Activated CD8-positive, alpha-beta memory T cell treated with anti-CD3 and anti-CD28 coated beads for 36 hours (primary cell): ENCODE results near the gene TLCD5. TPM values are rescaled to one million over a fixed set of nuclear protein-coding genes. Genes with fewer than 3 reads are reported as not detected.

Experiments
- CTCF ChIA-PET: fragments of 350-600 bp; sonication (Branson Sonifier 250); formaldehyde crosslinking; loops from one replicate; lab custom pipeline; 2021; ENCODE audit warnings: antibody characterized with exemption; lab: Charles Lee
- POLR2A ChIA-PET: fragments of 350-600 bp; sonication (Branson Sonifier 250); formaldehyde crosslinking; loops from one replicate; lab custom pipeline; 2021; ENCODE audit warnings: antibody characterized with exemption; lab: Charles Lee
- total RNA-seq, 2 experiments: library from RNA; stranded (reverse); gene quantifications; one replicate each; pipeline ENCODE4 v1.2.3, GENCODE V29; 2021

The TLCD5 gene
- total RNA-seq, 2 experiments from 2014 or later: 2.0 to 2.5 TPM

- POLR2A ChIA-PET: no interaction called here
- CTCF ChIA-PET: interaction anchor here (0.7 to 1.5 kb wide), 4 partner anchors 13 to 199 kb away, joined by 3 read pairs; no protein-coding TSS in a partner anchor
Measured at GRCh38 chr11:120334332-120334731, 9.2 kb downstream of the TLCD5 start.

DNA sequence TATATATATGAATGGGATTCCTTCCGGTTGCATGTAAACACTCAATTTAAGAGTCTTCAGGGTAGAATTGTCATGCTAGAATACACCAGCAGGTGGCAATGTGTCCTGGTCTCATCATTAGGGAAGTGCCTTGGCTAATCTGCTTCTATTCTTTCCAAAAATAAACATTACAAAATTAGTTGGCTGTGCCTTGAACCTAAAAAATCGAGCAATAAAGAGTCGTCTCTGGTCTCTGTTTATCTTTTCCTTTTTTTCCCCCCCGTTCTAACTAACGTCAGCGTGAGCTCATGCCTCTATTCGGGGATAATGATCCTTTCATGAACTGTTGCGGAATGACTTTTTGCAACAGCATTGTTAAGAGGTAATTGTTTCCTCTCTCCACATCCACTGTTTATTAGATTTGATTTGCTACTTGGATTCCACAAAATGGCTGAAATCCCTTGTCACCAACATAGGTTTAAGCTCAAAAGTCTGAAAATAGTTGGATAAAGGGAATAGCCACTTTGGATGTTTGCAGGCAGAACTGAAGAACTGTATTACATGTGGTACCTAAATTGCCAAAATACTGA is 9.9 kb downstream of the TLCD5 start:
- CTCF ChIA-PET: interaction anchor here (1.0 to 2.5 kb wide), 6 partner anchors 8 to 100 kb away, joined by 3 to 12 read pairs (median 4); partner anchors contain the start of gene TLCD5
- POLR2A ChIA-PET: no interaction called here

GRCh38 chr11:120335556-120335907 is 10.4 kb downstream of the TLCD5 start:
- CTCF ChIA-PET: interaction anchor here (1.0 to 2.5 kb wide), 9 partner anchors 9 to 144 kb away, joined by 3 to 12 read pairs (median 4); partner anchors contain the start of gene TLCD5
- POLR2A ChIA-PET: no interaction called here

- ChIA-PET CTCF (interaction anchor here (1.0 to 2.5 kb wide), 7 partner anchors 9 to 143 kb away, joined by 3 to 12 read pairs (median 4); partner anchors contain the start of gene TLCD5), POLR2A (no interaction called here)
Measured at GRCh38 chr11:120335908-120336640, 11.0 kb downstream of the TLCD5 start, which contains the start of gene ARHGEF12. TSS of gene ARHGEF12 (plus strand) at chr11:120336413. CDS start at chr11:120337244, 831 bp downstream.

GRCh38 chr11:120336641-120337354 is 11.7 kb downstream of the TLCD5 start:
- ChIA-PET CTCF (interaction anchor here (1.0 to 2.5 kb wide), 4 partner anchors 9 to 142 kb away, joined by 3 to 12 read pairs (median 4); no protein-coding TSS in a partner anchor), POLR2A (no interaction called here)

DNA sequence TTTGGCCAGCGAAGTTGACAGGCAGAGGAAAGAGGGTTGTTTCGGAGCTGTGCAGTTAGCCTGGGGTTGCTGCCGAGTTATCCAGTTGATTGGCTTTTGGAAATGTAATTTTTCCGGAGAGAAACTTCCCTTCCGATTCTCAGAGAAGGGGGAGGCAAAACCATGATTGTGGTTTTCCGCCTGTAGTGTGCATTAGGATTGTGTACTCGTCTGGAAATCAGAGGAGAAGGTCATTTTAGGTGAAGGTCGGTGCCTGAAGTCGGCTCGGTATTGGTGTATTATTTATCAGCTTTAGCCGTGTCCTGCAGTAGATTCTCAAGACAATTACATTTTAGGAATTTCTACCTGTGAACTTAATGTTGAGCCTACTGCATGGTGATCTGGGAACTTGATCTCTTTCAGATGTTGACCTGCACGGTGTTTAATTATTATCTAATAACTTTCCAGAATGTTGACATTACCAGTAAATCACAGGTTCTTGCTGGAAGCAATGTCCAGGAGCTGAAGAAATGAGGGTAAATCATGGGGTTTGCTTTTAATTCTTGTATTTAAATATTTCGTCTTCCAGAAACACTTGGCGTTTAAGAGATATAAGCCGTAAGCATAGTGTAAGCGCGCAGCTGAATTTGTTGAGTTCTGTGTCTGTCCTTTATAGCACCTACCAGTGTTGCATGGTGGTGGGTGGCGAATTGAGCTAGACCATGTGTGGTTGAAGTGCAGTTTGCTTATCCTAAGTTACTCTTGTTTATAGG is 12.4 kb downstream of the TLCD5 start:
- CTCF ChIA-PET: interaction anchor here (2.5 kb wide), 1 partner anchor 11 kb away, joined by 12 read pairs; no protein-coding TSS in a partner anchor
- POLR2A ChIA-PET: no interaction called here

DNA sequence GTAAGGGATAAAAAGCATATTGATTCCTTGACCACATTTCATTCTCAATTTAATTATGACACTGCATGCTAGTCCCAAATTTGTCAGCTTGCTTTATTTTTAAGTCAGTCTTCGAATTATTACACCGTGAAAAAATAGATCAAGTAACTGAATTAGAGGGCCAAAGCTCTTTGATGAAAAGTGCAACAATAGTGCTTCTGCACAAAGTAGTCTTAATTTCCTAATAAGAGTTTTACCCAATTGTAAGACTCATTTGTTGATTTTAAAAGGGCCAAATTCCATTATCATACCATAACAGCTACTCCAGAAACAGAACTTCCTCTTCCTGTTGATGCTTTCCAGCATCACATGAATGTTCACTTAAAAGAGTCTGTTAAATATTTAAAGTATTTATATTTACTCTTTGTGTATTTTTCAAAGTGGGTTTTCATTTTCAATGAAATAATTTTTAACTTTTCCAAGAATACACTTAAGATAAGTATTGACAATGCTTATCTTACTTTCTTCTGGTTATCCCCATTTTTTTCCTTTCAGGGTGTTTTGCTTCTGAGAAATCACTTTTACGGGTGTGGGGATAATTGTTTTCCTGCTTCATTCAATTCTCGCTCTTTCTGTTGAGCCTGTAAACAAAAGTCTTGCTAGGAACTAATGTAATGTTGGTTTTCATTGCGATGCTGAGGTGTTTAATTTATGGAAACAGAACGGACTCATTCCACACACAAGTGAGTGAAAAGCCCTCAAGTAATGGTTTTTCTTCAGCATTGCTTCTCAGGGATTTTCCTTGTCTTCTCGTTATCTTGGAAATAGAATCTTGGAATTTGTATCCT is 13.2 kb downstream of the TLCD5 start:
- ChIA-PET POLR2A (no interaction called here), CTCF (no interaction called here)

GRCh38 chr11:120339394-120339890 is 14.3 kb downstream of the TLCD5 start:
- ChIA-PET POLR2A (no interaction called here), CTCF (no interaction called here)

DNA sequence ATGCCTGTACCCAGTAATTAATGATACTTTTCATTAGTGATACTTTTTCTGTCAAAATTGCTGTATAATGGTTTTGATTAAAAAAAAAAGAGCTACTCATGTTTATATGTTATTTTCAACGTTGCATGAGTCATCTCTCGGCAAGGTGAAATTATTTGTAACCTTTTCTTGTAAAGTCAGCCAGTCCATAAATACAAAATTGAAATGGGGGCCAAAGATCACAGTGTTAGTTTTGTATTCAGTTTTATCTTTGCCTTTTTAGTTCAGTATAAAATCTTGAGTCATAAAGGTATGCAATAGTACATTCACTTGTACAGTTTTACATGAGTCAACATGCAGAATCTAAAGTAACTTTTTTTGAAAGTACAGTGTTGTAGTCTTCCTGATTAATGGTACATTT is 15.4 kb downstream of the TLCD5 start:
- ChIA-PET CTCF (no interaction called here), POLR2A (interaction anchor here (0.5 kb wide), 1 partner anchor 71 kb away, joined by 5 read pairs; no protein-coding TSS in a partner anchor)

- POLR2A ChIA-PET: no interaction called here
- CTCF ChIA-PET: interaction anchor here (0.9 kb wide), 1 partner anchor 9 kb away, joined by 6 read pairs; no protein-coding TSS in a partner anchor
Measured at GRCh38 chr11:120342226-120342625, 17.1 kb downstream of the TLCD5 start.

GRCh38 chr11:120342678-120343077 is 17.6 kb downstream of the TLCD5 start:
- ChIA-PET CTCF (interaction anchor here (0.9 kb wide), 1 partner anchor 8 kb away, joined by 6 read pairs; no protein-coding TSS in a partner anchor), POLR2A (no interaction called here)

GRCh38 chr11:120343429-120343828 is 18.3 kb downstream of the TLCD5 start:
- CTCF ChIA-PET: interaction anchor here (1.4 kb wide), 1 partner anchor 9 kb away, joined by 3 read pairs; no protein-coding TSS in a partner anchor

GRCh38 chr11:120344302-120345004 is 19.4 kb downstream of the TLCD5 start:
- CTCF ChIA-PET: interaction anchor here (1.4 kb wide), 1 partner anchor 8 kb away, joined by 3 read pairs; no protein-coding TSS in a partner anchor
- POLR2A ChIA-PET: interaction anchor here (0.7 kb wide), 1 partner anchor 671 kb away, joined by 12 read pairs; no protein-coding TSS in a partner anchor

More at GRCh38 chr11:120343429-120343828, 18.3 kb downstream of the TLCD5 start:
- POLR2A ChIA-PET: interaction anchor here (0.7 kb wide), 1 partner anchor 672 kb away, joined by 12 read pairs; no protein-coding TSS in a partner anchor

DNA sequence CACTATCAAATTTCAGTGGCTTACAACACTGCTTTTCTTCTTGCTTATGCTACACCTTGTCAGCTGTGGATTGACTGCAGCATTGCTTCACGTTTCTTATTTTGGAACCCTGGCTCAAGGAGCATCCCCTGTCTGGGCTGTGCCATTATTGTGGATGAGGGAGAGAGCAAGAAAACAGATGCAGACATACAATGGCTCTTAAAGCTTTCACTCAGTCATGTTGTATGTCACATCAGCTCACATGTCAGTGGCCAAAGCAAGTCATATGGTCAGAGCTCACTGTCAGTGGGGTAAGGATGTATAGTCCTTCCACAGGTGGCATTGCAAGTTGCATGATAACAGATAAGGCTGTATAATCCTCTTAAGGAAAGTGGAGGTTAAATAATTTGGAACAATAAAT is 21.1 kb downstream of the TLCD5 start:
- ChIA-PET POLR2A (interaction anchor here (0.7 kb wide), 1 partner anchor 95 kb away, joined by 6 read pairs; no protein-coding TSS in a partner anchor), CTCF (interaction anchor here (0.8 kb wide), 1 partner anchor 10 kb away, joined by 4 read pairs; the partner anchor contains the start of gene ARHGEF12)

DNA sequence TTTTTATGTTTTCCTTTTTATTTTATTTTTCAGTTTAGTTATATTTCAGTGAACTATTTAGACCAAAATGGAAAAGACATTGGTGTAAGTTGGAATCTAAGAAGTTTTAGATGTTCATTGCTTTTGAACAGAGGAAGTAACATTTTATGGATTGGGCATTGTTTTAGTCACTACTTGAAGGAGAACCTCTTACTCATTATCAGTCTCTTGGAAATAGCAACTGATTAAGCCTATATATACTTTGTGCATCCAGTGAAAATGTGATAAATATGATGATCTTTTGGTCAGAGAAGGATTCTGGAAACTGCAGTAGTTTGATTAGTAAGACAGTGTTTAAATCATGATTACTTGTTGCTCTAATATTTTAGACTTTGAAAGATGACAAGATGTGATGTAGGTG is 25.5 kb downstream of the TLCD5 start:
- ChIA-PET CTCF (interaction anchor here (0.6 to 0.8 kb wide), 2 partner anchors 8 to 63 kb away, joined by 3 to 6 read pairs; no protein-coding TSS in a partner anchor), POLR2A (no interaction called here)

GRCh38 chr11:120352405-120352804 is 27.3 kb downstream of the TLCD5 start:
- CTCF ChIA-PET: interaction anchor here (1.5 kb wide), 1 partner anchor 9 kb away, joined by 3 read pairs; no protein-coding TSS in a partner anchor
- POLR2A ChIA-PET: no interaction called here
